CD14-positive monocyte (primary cell): Measurements from ENCODE around the gene NAA25. TPM values are rescaled to one million over a fixed set of nuclear protein-coding genes. Genes with fewer than 3 reads are reported as not detected.

Experiments
- DNase-seq, 3 donors: peaks; one replicate each; pipeline ENCODE4 v3.0.0-alpha.2; 2011 to 2022
- H2AFZ ChIP-seq: 2 replicates; pipeline ENCODE4 v1.6.0; 2012; ENCODE audit warnings: mild to moderate bottlenecking, low read depth, low read length, inconsistent platforms; ENCODE audit not compliant: insufficient read depth, poor library complexity, severe bottlenecking
- H3K27ac ChIP-seq, 2 donors: 1 replicate in 1 of 2; 2 replicates in 1 of 2; pipeline ENCODE4 v1.5.1; 2012 to 2013; ENCODE audit warnings: low read length in 2 of 2, control low read depth in 1 of 2, inconsistent platforms in 1 of 2, low read depth in 1 of 2, mild to moderate bottlenecking in 1 of 2
- H3K27me3 ChIP-seq, 2 donors: one replicate each; pipeline versions ENCODE4 v1.6.0 to v1.6.1; 2011 to 2013; ENCODE audit warnings: low read length in 2 of 2; ENCODE audit not compliant: control insufficient read depth in 2 of 2, insufficient read depth in 2 of 2
- H3K36me3 ChIP-seq, 2 donors: replicated peaks in 1 of 2; 1 replicate in 1 of 2; 2 replicates in 1 of 2; pipeline versions ENCODE4 v1.5.1 to v1.6.1; 2012 to 2013; ENCODE audit warnings: low read length in 2 of 2, control low read depth in 1 of 2, inconsistent platforms in 1 of 2, mild to moderate bottlenecking in 1 of 2; ENCODE audit not compliant: insufficient read depth in 2 of 2, control insufficient read depth in 1 of 2
- H3K4me1 ChIP-seq, 2 donors: 1 replicate in 1 of 2; 2 replicates in 1 of 2; pipeline versions ENCODE4 v1.5.1 to v1.6.1; 2012 to 2013; ENCODE audit warnings: low read length in 2 of 2, control low read depth in 1 of 2, inconsistent platforms in 1 of 2, mild to moderate bottlenecking in 1 of 2, moderate library complexity in 1 of 2; ENCODE audit not compliant: insufficient read depth in 2 of 2, control insufficient read depth in 1 of 2
- H3K4me2 ChIP-seq: replicated peaks from 2 replicates; pipeline ENCODE3; 2012; ENCODE audit warnings: low read length, moderate library complexity, mild to moderate bottlenecking; ENCODE audit not compliant: poor library complexity, severe bottlenecking; ENCODE audit errors: extremely low read depth
- H3K4me3 ChIP-seq, 3 experiments: fragments of 200-600 bp in 1 of 3; sonication (generic) in 1 of 3; replicated peaks in 1 of 3; 1 replicate in 2 of 3; 2 replicates in 1 of 3; pipeline ENCODE4 v1.5.1; 2011 to 2013; ENCODE audit warnings: low read length in 3 of 3, mild to moderate bottlenecking in 3 of 3, control low read depth in 2 of 3, low read depth in 2 of 3, inconsistent platforms in 1 of 3, moderate library complexity in 1 of 3
- H3K79me2 ChIP-seq: 2 replicates; pipeline ENCODE4 v1.6.0; 2012; ENCODE audit warnings: mild to moderate bottlenecking, control low read depth, inconsistent platforms, low read length, moderate library complexity; ENCODE audit not compliant: insufficient read depth
- H3K9ac ChIP-seq: 2 replicates; pipeline ENCODE4 v1.6.0; 2017; ENCODE audit warnings: low read length, mild to moderate bottlenecking; ENCODE audit not compliant: insufficient read depth, poor library complexity, severe bottlenecking
- H3K9me3 ChIP-seq, 2 donors: replicated peaks in 1 of 2; 1 replicate in 1 of 2; 2 replicates in 1 of 2; pipeline versions ENCODE4 v1.5.1 to v1.6.1; 2012 to 2013; ENCODE audit warnings: low read length in 2 of 2, control low read depth in 1 of 2; ENCODE audit not compliant: control insufficient read depth in 1 of 2, insufficient read depth in 1 of 2
- H4K20me1 ChIP-seq: 2 replicates; pipeline ENCODE4 v1.6.0; 2012; ENCODE audit warnings: mild to moderate bottlenecking, low read length, control low read depth, moderate library complexity; ENCODE audit not compliant: insufficient read depth
- H3K27ac Mint-ChIP-seq, 7 donors: one replicate each; pipeline ENCODE4 v1.8.0; 2020; ENCODE audit warnings: mild to moderate bottlenecking in 7 of 7, mixed read lengths in 7 of 7, moderate library complexity in 6 of 7, inconsistent platforms in 2 of 7
- H3K27me3 Mint-ChIP-seq, 3 donors: one replicate each; pipeline ENCODE4 v1.8.0; 2021 to 2022; ENCODE audit warnings: low read depth in 3 of 3, mild to moderate bottlenecking in 3 of 3, mixed read lengths in 3 of 3, moderate library complexity in 3 of 3, inconsistent platforms in 1 of 3
- H3K36me3 Mint-ChIP-seq, 2 donors: one replicate each; pipeline ENCODE4 v1.8.0; 2020; ENCODE audit warnings: mixed read lengths in 2 of 2, inconsistent platforms in 1 of 2, mild to moderate bottlenecking in 1 of 2
- H3K4me1 Mint-ChIP-seq: one replicate; pipeline ENCODE4 v1.8.0; 2020; ENCODE audit warnings: mild to moderate bottlenecking, mixed read lengths
- H3K4me3 Mint-ChIP-seq, 2 donors: one replicate each; pipeline ENCODE4 v1.8.0; 2020; ENCODE audit warnings: mild to moderate bottlenecking in 2 of 2, mixed read lengths in 2 of 2, moderate library complexity in 1 of 2
- H3K9me3 Mint-ChIP-seq, 7 donors: one replicate each; pipeline ENCODE4 v1.8.0; 2020 to 2022; ENCODE audit warnings: mixed read lengths in 7 of 7, mild to moderate bottlenecking in 6 of 7, moderate library complexity in 6 of 7, inconsistent platforms in 2 of 7
- CTCF ChIP-seq: fragments of 200-600 bp; IDR thresholded peaks from one replicate; pipeline ENCODE4 v1.8.0; 2022; ENCODE audit warnings: antibody characterized with exemption, mild to moderate bottlenecking
- WGBS: methylation state at CpG from one replicate; pipeline ENCODE4 v1.1.5; 2013; ENCODE audit warnings: missing lambda C conversion rate; ENCODE audit not compliant: insufficient coverage; 5-methylcytosine and 5-hydroxymethylcytosine counted together
- intact Hi-C, 2 donors: fragments of 100-400 bp; cut with micrococcal nuclease; formaldehyde crosslinking; loops; one replicate each; pipeline versions ENCODE4 v1.15.0 to v1.15.1; 2023
- polyA plus RNA-seq, 3 donors: library from polyadenylated mRNA; depleted of rRNA in 1 of 3; unstranded in 2 of 3; stranded (reverse) in 1 of 3; fragments of 300-500 nt in 2 of 3; fragments of >200 nt in 1 of 3; fragmentation: Illumina TruSeq in 2 of 3; gene quantifications; 1 replicate in 2 of 3; 2 replicates in 1 of 3; pipeline ENCODE4 v1.2.3, GENCODE V29; 2012 to 2021

The NAA25 gene
- polyA plus RNA-seq, 3 donors = 4.3 to 7.9 (median 7.3) TPM

DNA sequence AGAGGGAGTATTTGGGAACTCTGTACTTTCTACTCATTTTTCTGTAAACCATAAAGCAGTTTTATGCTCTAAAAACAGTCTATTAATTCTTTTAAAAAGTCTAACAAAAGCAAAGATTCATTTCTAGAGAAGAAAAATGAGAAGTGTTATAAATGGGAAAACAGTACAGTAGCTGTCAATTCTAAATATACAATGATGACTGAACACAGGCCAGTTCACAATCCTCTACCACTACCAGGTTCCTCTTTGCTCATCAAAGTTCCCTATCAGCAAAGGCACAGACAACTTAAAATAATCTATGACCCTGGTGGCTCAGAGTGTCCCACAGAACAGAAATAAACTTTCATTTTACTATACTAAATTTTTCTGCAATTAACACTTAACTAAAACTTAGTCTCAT lies 12.5 kb downstream of the NAA25 start:
- Histone ChIP-seq H3K4me2 (no peak overlapping the region), H3K9ac (no peak overlapping the region), H2AFZ (no peak overlapping the region), H3K27me3 (no peaks in the 10 kb centered on the region), H3K4me1 (peaks cover 13 to 18% of the 10 kb centered on the region in 2 donors), H4K20me1 (peaks cover 58% of the 10 kb centered on the region), H3K36me3 (peaks cover 34 to 58% of the 10 kb centered on the region in 2 donors), H3K27ac (peak overlapping the region in 1 of 2 donors; percentile 75), H3K9me3 (no peaks in the 10 kb centered on the region), H3K79me2 (peaks cover 89% of the 10 kb centered on the region), H3K4me3 (no peak overlapping the region)
- Mint-ChIP-seq H3K9me3 (no peaks in the 10 kb centered on the region), H3K27me3 (peaks cover 0 to 2% (median 0%) of the 10 kb centered on the region in 3 donors), H3K36me3 (peaks cover 42 to 72% of the 10 kb centered on the region in 2 donors), H3K4me3 (no peak overlapping the region), H3K4me1 (peaks cover 19% of the 10 kb centered on the region), H3K27ac (peak overlapping the region in 6 of 7 donors; percentile 13 to 85 (median 76))
- DNase-seq = peak; percentile 15 to 32 (median 24)
- TF ChIP-seq CTCF = no peak
- intact Hi-C loops = loop anchor here in 1 of 2 donors (10.0 kb wide), 1 partner anchor 49 kb away; no protein-coding TSS in a partner anchor

DNA sequence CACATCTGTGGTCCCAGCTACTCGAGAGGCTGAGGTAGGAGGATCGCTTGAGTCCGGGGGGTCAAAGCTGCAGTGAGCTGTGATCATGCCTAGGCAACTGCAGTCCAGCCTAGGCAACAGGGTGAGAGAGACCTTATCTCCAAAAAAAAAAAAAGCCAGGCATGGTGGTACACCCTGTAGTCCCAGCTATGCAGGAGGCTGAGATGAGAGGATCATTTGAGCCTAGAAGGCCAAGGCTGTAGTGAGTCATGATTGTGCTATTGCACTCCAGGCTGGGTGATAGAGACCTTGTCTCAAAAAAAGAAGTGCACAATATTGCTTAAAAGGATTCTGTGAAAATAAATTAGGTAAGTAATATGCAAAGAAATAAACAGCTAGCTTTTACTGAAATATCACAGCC lies 17.0 kb downstream of the NAA25 start:
- no peaks in the 10 kb centered on the region for H3K27me3 ChIP-seq
- peaks cover 47% of the 10 kb centered on the region for H3K79me2 ChIP-seq
- H3K9ac ChIP-seq = no peak overlapping the region
- no peaks in the 10 kb centered on the region for H3K27me3 Mint-ChIP-seq
- H4K20me1 ChIP-seq = peaks cover 33% of the 10 kb centered on the region
- H3K36me3 ChIP-seq = peaks cover 47 to 66% of the 10 kb centered on the region in 2 donors
- peak overlapping the region in 1 of 7 donors; percentile 71 for H3K27ac Mint-ChIP-seq
- H3K4me2 ChIP-seq = no peak overlapping the region
- DNase-seq = no peak
- 96% methylated on average over 3 of the region's 3 CpGs for WGBS
- H3K4me1 Mint-ChIP-seq = peaks cover 12% of the 10 kb centered on the region
- TF ChIP-seq CTCF = no peak
- intact Hi-C loops = loop anchor here in 1 of 2 donors (10.0 kb wide), 1 partner anchor 53 kb away; no protein-coding TSS in a partner anchor
- peaks cover 9 to 12% of the 10 kb centered on the region in 2 donors for H3K4me1 ChIP-seq
- H2AFZ ChIP-seq = no peak overlapping the region
- H3K4me3 ChIP-seq = no peak overlapping the region
- H3K27ac ChIP-seq = no peak overlapping the region
- no peak overlapping the region for H3K4me3 Mint-ChIP-seq
- H3K9me3 Mint-ChIP-seq = no peaks in the 10 kb centered on the region
- H3K36me3 Mint-ChIP-seq = peaks cover 49 to 68% of the 10 kb centered on the region in 2 donors
- no peaks in the 10 kb centered on the region for H3K9me3 ChIP-seq
